Stimulated activated CD4-positive, alpha-beta T cell treated with anti-CD3 and anti-CD28 coated beads, Interleukin-15, amount 100 ng/mL, for 24 hours (primary cell): ENCODE measurements around the gene CCDC116.
"Not testable (repeated sequence)": the region's sequence is repeated elsewhere in the genome, so short reads cannot be mapped to it uniquely, and the experiment has no call there.

Experiments
- DNase-seq: peaks from one replicate; pipeline ENCODE4 v3.0.0-alpha.2; 2020

Gene CCDC116

DNA sequence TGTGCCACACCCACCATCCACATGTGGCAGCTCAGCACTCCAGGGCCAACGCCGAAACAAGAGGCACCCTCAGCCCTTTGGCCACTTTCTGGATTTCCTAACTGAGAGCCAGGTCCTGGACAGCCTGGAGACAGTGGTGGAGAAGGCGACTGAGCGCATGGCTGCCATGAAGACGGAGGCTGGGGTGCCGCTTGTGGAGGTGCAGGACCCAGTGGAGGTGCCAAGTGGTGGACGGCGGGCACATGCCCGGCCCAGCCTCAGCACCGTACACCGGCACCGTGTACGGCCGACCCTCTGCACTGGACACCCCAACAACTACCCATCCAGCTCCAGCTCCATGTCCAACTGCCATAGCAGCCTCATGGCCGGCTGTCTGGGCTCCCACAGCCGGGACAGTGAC is 1.5 kb downstream of the CCDC116 start:
- no peak for DNase-seq

DNA sequence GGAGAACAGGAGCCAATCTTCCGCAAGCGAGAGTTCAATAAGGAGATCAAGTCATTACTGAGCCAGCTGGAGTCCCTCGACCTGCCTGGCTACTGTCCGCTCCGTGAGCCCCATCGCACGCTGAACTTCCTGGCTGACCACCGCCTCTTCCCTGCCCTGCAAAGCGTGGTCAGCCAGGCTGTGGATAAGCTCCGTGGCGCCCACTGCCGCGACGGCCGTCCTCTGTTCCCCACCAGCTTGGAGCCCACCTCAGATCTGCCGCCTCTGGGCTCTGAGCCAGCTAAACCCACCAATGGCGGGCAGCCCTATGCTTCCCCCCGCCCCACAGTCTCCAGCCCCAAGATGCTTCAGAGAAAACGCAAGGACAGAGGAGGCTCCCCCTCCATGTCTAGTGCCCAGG is 2.3 kb downstream of the CCDC116 start:
- no peak for DNase-seq

DNA sequence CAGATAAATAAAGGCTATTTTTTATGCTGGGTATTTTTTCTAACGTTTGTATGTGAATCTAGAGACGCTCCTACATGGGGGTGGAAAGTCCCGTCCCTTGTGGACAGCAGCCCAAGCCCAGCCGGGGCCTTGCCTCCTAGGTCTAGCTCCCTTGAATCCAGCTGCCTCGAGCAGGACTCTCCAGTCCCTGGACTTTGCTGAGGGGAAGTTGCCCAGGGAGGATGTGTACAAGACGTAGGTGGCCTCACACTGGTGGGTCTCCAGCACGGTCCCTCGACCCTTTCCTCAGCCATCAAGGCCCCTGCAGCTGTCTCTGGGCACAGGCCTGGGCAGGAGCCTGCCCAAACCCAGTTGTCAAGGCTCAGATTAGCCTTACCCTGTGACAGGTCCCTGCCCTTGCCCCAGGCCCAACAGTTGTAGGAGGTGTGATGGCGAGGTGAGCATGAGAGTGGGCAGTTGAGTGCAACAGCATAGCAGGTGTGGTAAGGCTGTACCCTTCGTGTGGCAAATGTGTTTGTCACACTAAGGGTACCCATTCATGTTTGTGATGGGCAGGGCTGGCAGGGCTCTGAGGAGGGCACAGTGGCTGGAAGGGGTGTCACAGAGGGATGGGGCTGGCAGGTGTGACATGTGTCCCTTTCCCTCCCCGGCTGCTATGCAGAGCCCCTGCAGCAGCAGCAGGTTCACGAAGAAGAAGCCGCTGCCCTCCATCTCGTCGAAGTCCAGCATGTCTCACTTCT is 3.4 kb downstream of the CCDC116 start:
- no peak for DNase-seq

DNA sequence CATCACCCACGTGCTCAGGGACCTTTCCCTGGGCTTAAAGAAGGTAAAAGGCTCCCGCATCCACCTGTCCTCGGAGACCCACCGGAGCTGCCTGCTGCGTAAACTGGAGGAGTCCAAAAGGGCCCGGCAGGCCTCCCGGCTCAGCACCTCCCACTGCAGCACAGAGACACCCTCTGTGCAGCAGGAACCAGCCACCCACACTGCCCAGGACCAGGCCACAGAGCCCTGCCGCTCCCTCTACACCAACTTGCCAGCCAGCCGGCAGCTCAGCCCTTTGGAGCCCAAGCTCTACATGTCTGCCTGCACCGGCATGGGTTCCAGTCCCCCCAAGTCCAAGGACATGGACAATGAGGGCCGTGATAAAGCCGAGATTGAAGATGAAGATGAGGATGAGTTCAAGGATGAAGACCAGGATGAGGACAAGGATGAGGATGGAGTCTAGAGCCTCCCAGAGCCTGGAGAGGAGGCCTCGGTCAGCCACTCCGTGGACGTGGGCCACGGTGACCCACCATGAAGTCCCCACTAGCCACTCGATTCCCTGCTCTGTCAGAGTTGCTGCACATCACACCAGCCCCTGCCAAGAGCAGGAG is 4.2 kb downstream of the CCDC116 start:
- no peak for DNase-seq

DNA sequence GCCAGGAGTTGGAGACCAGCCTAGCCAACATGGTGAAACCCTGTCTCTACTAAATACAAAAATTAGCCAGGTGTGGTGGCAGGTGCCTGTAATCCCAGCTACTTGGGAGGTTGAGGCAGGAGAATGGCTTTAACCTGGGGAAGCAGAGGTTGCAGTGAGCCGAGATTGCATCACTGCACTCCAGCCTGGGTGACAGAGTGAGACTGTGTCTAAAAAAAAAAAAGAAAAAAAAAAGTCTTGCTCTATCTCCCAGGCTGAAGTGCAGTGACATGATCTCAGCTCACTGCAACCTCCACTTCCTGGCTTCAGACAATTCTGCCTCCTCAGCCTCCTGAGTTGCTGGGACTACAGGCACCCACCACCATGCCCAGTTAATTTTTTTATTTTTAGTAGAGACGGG is 4.9 kb downstream of the CCDC116 start:
- DNase-seq: not testable (repeated sequence)

DNA sequence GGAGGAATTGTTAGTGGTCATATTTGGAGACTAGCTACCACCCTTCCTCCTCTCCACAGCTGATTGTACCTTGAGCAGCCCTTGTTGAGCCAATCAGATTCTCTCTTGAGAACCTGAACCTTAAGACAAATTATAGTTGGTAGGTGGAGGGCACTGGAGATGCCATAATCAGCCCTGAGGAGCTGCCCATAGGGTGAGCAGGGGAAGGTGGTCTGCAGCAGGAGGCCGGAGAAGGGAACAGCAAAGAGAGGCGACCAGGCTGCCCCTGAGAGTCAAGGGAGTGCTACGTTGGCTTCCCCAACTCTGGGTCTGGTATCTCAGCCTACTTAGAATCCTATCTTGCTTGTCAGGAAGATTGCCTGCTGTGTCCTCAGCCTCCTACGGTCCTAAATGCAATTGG is 6.8 kb downstream of the CCDC116 start:
- no peak for DNase-seq

DNA sequence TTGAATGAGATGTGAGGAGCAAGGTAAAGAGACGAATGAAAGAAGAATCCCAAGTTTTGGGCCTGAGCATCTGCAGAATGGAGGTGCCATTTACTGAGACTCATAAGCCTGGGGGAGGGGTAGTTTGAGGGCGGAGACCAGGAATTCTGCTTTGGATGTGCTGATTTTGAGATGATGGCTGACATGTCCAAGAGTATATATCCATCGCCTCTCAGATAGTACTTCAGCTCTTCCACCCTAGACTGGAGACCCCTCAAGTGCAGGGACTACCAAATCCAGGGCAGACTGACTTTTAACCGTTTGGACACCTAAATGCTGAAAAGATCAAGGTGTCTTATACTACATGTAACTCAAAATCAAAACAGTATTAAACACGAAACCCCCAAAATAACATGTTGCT is 8.2 kb downstream of the CCDC116 start:
- DNase-seq: no peak

DNA sequence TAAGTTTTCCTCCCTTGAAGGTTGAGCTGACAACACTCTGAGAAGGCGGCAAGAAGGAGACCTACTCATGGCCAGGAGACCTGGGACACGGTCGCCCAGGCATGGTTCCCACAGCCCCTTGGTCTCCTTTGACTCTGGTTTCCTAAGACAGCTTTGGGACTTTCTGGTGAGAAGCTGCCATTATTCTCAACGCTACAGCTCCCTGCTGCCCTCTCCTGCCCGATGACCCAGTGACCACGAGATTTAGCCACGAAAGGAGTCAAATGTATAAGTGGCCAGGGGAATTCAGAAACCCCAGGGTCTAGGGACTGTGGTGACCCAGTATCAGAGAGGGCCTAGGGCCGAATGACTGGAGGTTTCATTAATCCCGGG is 8.8 kb downstream of the CCDC116 start:
- DNase-seq: no peak

DNA sequence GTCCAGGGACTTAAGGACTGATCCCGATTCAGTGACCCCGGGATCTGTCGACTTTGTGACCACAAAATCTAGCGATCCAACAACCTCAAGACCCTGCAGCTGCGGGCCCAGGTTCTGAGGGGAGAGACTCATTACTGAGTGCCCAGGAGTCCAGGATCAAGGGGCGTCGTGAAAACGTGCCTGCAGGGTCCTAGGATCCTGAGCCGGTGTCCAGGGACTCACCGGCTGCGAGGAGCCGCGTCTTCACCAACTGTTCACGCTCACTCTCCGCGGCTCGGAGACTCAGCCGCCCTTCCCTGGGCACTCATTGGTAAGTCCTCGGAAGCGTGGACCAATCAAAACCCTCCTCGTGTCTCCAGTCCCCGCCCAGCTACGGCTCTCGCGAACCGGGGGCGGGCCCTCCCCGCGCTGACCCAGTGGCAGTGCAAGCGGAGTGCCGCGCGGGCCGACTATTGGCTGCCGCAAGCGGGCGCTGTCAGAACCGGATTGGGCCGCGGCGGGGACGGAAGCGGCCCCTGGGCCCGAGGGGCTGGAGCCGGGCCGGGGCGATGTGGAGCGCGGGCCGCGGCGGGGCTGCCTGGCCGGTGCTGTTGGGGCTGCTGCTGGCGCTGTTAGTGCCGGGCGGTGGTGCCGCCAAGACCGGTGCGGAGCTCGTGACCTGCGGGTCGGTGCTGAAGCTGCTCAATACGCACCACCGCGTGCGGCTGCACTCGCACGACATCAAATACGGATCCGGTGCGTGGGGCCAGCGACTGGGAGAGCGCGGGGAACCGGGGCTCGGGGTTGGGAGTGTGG is 9.4 kb downstream of the CCDC116 start, which contains the start of gene SDF2L1:
TSS of gene SDF2L1 (plus strand) at position 514 of the 795 bp plus-strand sequence. CDS start at position 549, 35 bp downstream.
- peak; percentile 99 for DNase-seq

DNA sequence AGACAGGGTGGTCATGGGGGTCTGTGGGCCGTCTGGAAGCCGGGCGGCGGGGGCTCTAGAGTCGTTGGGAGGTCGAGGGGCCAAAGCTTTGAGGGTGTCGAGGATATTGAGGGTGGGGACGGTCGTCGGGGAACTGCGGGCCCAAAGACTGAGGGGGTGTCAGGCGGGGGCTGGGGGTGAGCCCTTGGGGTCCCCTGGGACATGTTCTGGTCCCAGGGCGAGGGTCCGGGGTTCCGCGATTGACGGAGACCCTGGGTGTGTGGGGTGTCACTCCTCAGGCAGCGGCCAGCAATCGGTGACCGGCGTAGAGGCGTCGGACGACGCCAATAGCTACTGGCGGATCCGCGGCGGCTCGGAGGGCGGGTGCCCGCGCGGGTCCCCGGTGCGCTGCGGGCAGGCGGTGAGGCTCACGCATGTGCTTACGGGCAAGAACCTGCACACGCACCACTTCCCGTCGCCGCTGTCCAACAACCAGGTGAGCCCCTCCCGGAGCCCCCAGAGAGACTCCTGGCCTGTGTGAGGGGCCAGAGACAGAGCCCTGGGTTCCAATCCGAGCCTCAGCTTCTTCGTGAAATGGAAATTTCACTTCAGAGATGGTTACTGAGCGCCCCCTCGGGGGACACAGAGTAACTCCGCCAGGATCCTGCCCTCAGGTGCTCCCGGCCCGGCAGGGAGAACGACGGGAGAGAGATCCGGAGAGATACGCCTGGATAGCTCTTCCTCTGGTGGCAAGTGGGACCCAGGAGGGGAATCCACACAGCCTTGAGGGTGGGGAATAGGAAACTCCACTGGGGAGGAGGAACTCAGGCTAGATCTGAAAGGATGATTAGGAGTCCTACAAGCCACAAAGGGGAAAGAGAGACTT is 10.3 kb downstream of the CCDC116 start:
- peak; percentile 82 for DNase-seq

DNA sequence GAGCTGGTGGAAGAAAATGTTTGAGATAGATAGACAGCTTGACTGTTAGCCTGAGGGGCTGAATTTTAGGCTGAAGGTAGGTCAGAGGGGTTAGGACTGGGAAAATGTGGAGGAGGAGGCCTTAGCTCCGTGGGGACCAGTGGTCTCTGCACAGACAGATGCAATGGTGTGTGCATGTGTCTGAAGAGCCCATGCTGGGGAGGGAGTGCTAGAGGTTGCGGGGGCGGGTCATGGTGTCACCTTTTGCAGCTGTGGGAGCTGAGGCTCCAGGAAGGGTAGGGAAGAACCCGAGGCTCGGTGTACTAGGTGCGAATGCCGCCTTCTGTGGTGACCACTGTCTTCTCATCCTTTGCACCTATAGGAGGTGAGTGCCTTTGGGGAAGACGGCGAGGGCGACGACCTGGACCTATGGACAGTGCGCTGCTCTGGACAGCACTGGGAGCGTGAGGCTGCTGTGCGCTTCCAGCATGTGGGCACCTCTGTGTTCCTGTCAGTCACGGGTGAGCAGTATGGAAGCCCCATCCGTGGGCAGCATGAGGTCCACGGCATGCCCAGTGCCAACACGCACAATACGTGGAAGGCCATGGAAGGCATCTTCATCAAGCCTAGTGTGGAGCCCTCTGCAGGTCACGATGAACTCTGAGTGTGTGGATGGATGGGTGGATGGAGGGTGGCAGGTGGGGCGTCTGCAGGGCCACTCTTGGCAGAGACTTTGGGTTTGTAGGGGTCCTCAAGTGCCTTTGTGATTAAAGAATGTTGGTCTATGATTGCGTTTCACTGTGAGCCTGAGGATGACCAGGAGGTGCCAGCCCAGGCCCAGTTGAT is 11.2 kb downstream of the CCDC116 start:
- DNase-seq: peak; percentile 26

DNA sequence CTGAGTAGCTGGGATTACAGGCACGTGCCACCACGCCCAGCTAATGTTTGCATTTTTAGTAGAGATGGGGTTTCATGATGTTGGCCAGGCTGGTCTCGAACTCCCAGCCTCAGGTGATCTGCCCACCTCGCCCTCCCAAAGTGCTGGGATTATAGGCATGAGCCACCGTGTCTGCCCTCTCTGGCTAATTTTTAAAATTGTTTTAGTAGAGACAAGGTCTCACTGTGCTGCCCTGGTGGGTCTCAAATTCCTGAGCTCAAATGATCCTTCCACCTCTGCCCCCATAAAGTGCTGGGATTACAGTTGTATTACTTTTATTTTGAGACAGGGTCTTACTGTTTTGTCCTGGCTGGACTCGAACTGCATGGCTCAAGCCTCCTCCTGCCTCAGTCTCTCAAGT is 13.0 kb downstream of the CCDC116 start:
- DNase-seq: not testable (repeated sequence)

DNA sequence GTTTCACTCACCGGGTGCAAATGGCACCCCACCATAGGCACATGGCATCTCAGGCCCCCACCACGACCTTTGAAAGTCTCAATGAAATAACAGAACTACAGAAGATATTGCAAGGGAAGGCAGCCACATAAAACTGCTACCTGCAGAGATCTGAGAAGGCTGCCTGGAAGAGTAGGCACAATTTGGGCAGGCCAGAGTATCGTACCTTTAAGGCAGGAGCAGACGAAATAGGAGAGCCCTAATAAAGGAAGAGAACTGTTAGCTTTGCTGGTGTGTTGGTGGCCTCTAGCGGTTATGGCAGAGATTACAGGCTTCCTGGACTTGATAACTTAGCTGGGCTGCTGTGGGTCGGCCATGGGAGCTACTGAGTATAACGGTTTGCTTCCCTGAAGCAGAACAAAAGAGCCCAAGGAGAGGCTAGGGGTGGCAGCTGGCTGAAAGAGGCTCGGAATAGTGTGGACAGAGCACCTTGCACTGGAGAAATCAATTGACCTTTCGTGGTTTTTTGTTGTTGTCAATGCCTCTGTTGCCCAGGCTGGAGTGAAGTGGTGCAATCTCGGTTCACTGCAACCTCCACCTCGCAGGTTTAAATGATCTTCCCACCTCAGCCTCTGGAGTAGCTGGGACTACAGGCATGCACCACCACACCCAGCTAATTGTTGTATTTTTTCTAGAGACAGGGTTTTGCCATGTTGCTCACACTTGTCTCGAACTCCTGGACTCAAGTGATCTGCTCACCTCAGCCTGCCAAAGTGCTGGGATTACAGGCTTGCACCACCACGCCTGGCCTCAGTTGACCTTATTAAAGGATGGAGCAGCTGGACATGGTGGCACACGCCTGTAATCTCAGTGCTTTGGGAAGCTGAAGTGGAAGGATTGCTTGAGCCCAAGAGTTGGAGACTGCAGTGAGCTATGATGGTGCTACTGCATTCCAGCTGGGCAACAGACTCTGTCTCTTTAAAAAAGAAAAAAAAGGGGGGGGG is 14.3 kb downstream of the CCDC116 start:
- peak; percentile 83 for DNase-seq

DNA sequence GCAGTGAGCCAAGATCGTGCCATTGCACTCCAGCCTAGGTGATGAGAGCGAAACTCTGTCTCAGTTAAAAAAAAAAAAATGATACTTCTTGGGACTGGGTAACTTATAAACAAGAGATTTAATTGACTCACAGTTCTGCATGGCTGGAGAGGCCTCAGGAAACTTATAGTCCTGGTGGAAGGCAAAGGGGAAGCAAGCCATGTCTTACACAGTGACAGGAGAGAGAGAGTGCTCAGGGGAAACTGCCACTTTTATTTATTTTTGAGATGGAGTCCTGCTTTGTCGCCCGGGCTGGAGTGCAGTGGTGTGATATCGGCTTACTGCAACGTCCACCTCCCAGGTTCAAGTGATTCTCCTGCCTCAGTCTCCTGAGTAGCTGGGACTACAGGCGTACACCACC is 17.7 kb downstream of the CCDC116 start:
- DNase-seq: no peak

DNA sequence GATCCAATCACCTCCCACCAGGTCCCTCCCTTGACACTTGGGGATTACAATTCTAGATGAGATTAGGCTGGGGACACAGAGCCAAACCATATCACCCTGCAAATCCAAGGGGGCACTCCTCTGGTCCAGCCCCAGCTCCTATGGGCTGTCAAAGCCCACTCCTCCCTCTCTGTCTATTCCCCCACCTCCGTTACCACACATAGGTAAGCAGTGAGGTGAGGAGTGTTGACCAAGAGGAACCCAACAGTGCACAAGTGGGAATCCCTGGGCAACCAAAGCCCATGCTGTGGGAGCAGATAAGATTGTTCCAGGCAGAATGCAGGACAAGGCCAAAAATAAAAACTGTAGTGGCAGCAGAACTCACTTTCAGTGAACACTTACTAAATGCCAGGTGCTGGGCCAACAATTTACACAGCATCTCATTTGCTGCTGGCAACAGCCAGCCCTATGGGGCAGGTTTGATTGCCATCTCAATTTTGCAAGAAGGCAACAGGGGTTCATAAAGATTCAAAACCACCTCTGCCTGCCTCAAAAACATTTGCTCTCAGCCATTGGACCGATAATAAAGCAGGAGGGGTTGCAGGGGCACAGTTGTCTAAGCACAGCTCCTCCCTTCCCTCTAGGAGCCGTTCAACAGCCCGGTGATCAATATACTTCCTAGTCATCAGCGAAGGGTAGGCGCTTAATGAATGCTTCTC is 18.4 kb downstream of the CCDC116 start:
- DNase-seq: no peak

DNA sequence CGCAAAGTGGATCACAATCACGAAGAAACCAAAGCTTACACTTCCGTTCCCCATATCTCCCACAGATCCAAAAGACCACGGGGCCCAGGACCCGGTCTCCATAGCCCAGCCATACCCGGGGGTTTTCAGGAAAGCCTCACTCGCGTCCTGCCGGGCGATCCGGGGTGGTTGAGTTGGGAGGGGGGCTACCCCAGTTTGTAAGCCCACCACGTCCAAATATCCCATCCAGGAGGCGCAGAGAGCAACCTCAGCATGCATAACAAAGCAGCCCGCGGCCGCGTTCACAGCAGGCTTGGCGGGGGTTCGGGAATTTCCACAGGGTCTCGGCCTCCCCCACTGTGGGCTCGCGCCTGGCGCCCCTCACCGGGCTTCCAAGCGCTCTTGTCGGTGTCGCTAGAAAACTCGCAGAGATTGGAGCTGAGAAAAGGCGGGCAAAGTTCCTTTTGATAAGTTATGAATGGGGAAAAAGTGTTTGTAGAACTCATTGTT is 19.0 kb downstream of the CCDC116 start:
- DNase-seq: no peak

DNA sequence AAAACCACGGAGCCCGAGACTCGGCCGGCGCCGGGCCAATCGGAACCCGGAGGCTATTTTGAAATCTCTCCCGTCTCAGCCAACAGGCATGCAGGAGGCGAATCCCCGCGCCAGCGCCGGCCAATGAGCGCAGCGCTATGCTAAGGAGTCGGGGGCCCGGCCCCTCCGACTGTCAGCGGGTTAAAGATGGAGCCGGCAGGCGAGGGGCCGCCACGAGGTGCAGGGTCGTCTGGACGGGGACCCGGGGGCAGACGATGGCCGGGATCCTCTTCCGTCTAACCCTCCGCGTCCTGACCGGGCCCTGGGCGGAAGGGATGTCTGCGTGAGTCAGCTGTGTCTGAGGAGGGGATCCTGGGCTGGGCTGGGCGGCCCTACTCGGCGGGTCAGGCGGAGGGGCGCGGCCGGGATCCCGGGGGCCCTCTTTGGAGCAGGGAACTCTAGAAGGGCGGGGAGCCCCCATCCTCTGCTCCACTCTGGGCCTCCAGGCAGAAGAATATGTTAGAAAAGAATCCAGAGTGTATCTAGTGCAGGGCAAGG is 19.5 kb downstream of the CCDC116 start:
- peak; percentile 94 for DNase-seq

DNA sequence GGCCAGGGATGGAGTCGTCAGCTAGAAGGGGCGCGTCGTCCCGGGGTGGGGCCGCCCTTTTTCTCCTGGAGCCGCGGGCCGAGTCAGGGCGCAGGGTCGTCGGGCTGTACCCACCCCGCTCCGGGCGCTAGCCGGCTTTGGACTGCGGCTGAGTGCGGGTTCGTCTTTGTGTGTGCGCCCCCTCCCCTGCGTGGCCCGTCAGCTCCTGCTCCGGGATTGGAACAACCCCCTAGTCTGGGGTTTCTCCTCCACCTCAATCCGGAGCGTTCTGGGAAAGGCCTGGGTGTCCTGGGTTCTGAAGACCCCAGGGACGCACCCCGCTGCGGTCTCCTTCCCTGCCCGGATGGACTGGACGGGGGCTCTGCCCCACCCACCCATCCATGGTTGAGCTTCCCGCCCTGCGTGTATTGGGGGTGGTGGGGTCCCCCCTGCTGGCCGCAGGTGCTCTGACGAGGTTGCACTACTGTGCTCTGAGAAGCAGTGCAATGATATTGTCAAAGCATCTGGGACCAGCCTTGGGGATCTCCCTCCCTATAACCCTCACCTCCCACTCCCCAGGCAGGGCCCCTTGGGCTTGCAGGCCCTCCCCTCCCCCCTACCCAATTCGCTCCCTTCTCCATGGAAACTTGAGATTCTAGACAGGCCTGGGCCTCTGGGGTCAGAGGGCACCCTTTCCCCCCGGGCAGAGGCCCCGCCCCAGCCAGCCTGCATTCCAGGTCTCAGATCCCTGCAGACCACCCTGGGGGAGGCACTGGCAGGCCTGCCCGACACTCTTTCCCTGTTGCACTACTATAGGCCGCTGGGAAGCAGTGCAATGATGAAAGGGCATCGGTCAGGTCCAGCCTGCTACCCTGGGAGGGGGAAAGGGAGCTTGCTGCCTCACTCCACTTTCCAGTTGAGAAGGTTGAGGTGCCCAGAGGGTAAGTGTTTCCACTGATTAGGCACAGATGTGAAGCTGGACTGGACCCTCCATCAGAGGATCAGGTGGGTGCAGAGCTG is 20.3 kb downstream of the CCDC116 start:
- no peak for DNase-seq
